ENCODE results near the gene GPR149.

Gene GPR149

DNA sequence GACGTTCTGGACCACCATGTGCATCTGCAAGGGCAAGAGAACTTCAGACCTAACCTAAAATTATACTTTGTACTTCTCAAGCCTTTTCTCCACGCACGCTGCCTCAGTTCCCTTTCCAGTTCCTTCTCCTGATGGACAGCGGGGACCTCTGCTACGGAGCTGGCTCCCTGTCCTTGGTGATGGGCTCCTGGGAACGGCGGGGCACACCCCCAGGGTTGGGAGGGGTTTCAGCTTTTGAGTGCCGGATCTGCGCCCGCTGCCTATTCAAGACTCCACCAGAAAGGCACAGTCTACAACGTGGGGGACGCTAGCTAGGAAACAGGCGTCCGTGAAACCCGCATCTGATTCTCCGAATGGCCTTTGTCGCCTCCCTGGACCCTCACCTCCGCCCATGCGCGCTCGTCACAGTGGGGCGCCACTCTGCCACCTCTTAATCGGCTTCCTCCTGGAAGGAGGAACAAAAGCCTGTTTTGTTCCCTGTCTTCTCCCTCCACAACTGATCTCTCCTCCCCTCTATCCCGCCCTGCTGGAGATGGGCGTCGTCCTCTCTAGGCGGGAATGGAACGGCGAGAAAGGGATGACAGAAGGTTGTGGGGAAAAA is 2.2 kb downstream of the GPR149 start:
- H3K27ac ChIP-seq, result no peak overlapping the region
- TF ChIP-seq ZFX (IDR thresholded peaks at IDR 0.05), result no peak
- TF ChIP-seq, protein P1, sequence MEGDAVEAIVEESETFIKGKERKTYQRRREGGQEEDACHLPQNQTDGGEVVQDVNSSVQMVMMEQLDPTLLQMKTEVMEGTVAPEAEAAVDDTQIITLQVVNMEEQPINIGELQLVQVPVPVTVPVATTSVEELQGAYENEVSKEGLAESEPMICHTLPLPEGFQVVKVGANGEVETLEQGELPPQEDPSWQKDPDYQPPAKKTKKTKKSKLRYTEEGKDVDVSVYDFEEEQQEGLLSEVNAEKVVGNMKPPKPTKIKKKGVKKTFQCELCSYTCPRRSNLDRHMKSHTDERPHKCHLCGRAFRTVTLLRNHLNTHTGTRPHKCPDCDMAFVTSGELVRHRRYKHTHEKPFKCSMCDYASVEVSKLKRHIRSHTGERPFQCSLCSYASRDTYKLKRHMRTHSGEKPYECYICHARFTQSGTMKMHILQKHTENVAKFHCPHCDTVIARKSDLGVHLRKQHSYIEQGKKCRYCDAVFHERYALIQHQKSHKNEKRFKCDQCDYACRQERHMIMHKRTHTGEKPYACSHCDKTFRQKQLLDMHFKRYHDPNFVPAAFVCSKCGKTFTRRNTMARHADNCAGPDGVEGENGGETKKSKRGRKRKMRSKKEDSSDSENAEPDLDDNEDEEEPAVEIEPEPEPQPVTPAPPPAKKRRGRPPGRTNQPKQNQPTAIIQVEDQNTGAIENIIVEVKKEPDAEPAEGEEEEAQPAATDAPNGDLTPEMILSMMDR (conservative IDR thresholded peaks at IDR 0.05), result no peak

DNA sequence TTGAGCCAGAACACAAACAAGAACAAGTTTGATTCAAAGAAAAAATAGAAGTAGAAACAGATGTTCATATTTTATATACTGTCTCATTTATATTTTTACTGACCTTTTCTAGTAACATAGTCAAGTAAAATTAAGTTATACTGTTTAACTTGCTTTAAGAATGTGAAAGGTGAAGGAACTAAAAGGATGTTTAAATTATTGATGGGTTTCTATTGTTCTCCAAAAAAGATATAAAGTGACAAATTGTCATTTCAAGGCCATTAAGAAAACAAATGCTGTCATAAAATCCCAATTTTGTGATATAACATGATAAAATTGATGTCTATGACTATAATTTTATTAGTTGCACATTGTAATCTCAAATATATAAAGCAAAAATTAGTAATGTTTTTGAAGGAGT is 7.3 kb downstream of the GPR149 start:
- TF ChIP-seq ZFX (IDR thresholded peaks at IDR 0.05), result no peak
- TF ChIP-seq, protein P1 (conservative IDR thresholded peaks at IDR 0.05), result no peak
- no peak overlapping the region for H3K27ac ChIP-seq

DNA sequence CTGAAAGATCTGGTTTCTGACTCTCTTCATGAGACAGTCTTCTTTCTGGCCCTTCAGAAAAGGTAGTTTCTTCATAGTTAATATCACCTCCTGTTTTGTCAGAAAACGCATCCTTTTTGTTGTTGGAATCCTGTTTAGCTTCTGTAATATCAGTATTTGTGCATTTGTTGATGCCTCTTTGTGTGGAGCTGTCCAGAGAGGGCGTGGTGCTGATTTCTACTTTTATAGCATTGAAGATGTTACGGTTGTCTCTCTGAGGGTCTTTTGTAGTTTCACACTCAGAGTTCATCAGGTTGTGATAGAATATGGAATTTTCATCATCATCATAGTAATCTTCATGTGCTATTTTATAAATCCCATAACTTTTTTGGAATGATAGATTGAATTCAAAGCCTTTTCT is 8.9 kb downstream of the GPR149 start:
- TF ChIP-seq, protein P1 (conservative IDR thresholded peaks at IDR 0.05), result no peak
- TF ChIP-seq ZFX (IDR thresholded peaks at IDR 0.05), result no peak
- no peak overlapping the region for H3K27ac ChIP-seq

DNA sequence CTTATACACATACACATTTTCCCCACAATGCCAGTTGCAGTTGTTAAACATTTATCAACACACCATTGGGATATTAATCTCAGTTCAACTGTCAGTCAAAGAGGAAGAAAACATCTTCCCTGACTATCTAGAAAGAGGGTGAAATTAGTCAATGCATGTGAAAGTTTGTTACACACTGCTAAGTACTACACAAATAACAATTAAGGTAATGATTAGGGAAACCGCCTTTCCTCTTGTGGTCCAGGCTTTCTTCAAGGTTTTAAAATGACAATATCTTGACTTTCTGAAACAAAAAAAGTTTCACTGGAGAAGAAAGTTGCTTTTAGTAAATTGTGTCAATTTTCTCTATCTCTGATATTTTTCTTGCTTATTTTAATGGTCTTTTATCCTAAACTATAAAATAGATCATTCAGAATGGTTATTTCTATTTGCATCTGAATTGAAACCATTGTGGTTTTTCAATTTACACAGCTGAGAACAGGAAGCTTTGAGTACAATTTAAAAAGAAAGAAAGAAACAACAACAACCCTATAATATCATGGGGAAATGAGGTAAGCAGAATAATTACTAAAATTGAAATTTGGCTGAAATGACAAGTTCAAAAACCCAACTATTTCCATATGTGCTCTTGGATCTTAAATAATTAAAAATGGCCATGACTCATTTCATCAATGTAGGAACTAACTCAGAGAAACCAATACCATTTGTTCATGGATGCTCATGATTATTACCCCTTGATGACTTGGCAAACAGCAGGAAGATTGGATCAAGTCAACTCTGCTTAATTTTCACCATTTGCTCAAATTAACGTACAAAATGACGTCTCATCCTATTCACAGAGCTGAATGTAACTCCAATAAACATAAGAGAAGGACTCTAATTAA is 31.7 kb downstream of the GPR149 start:
- TF ChIP-seq, protein P1 (conservative IDR thresholded peaks at IDR 0.05), result no peak
- TF ChIP-seq ZFX (IDR thresholded peaks at IDR 0.05), result no peak
- H3K27ac ChIP-seq, result no peak overlapping the region

DNA sequence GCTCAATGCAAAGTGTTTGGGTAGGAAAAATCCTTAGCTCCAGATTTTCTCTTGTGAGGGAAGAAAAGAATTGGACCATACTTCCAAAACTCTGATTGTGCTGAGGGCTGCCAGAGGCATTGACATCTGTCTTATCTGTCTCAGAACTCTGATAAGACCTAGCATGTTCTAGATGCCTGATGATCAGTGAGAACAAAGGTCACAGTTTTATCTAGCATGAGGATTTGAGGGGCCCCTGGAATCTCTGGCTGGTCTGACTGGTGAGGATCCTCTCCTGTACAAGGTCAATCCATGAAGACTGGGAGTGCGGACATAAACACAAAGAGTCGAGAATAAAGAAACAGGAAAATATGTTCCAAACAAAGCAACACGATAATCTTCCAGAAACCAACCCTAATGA is 40.1 kb downstream of the GPR149 start:
- H3K27ac ChIP-seq, result no peak overlapping the region
- TF ChIP-seq ZFX (IDR thresholded peaks at IDR 0.05), result no peak
- TF ChIP-seq, protein P1 (conservative IDR thresholded peaks at IDR 0.05), result no peak

DNA sequence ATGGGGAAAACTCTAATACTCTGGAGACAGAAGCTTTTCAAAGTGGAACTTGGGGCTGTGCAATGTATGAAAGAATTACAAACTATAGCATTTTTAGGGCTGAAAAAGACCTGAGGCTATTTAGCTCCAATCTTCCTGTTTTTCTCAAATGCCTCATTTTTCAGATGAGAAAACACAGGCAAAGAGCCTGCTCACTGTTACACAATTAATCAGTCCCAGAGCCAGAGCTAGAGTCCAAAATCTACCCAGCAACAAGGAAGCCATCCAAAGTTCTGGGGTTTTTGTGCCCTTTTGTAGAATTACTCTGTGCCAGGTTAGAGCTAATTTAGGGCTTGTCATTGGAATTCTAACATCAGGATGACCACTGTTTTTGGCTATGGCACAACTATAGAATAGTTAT is 45.5 kb downstream of the GPR149 start:
- no peak for TF ChIP-seq ZFX (IDR thresholded peaks at IDR 0.05)
- TF ChIP-seq, protein P1 (conservative IDR thresholded peaks at IDR 0.05), result no peak
- H3K27ac ChIP-seq, result no peak overlapping the region

DNA sequence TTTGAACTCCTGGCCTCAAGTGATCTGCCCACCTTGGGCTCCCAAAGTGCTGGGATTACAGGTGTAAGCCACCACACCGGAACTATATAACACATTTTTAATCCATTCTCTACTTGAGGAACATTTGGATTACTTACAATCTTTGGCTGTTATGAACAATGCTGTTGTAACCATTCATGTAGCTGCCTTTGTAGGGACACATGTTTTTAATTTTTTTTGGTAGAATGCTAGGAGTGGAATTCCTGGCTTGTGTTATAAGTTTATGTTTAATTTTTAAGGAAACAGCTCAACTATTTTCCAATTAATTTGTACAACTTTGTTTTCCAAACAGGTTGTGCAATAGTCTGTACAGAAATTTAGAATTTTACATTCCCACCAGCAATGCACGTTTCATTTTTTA is 51.7 kb downstream of the GPR149 start:
- H3K27ac ChIP-seq, result no peak overlapping the region
- no peak for TF ChIP-seq ZFX (IDR thresholded peaks at IDR 0.05)
- TF ChIP-seq, protein P1 (conservative IDR thresholded peaks at IDR 0.05), result no peak
